Measurements from ENCODE around the gene C3orf70. TPM values are rescaled to one million over a fixed set of nuclear protein-coding genes. Genes with fewer than 3 reads are reported as not detected.

The C3orf70 gene
- total and polyA plus RNA-seq, 2 of the 8 experiments (the other 6 are each of a cell fraction or from before 2014, with no cell fraction given): 1.7 to 2.0 TPM

GRCh38 chr3:185120126-185120525 is 32.7 kb downstream of the C3orf70 start:
- Histone ChIP-seq H3K79me2 (ENCODE audit: control insufficient read depth in 1 of 2, insufficient read depth in 2 of 2, low read length in 2 of 2) (no peaks in the 10 kb centered on the region), H3K4ac (replicated peaks; ENCODE audit: insufficient read length, low read depth, low read length) (no peak overlapping the region), H3K4me1 (replicated peaks in 1 of 4; ENCODE audit: control insufficient read depth in 3 of 4, insufficient read depth in 4 of 4, low read length in 3 of 4) (no peaks in the 10 kb centered on the region), H3K56ac (replicated peaks; ENCODE audit: insufficient read length, low read depth, low read length) (no peak overlapping the region), H2BK120ac (replicated peaks; ENCODE audit: low read depth, low read length) (no peak overlapping the region), H2BK15ac (ENCODE audit: low read length) (no peak overlapping the region), H3K9ac (replicated peaks in 1 of 4; ENCODE audit: extremely low read depth in 1 of 4, low read depth in 3 of 4, low read length in 3 of 4) (no peak overlapping the region), H3K4me2 (ENCODE audit: insufficient read depth in 1 of 2, low read depth in 2 of 2, low read length in 2 of 2) (no peak overlapping the region), H2AK5ac (ENCODE audit: low read depth, low read length) (no peak overlapping the region), H3K4me3 (ENCODE audit: extremely low read depth in 1 of 4, insufficient read depth in 2 of 4, low read depth in 3 of 4, low read length in 4 of 4) (no peak overlapping the region), H4K20me1 (replicated peaks in 1 of 2; ENCODE audit: control insufficient read depth in 1 of 2, insufficient read depth in 2 of 2, low read length in 2 of 2) (no peaks in the 10 kb centered on the region), H2AFZ (ENCODE audit: low read length) (no peak overlapping the region), H3K27ac (ENCODE audit: low read depth, low read length) (no peak overlapping the region), H3K23ac (ENCODE audit: insufficient read length) (no peak overlapping the region), H3K27me3 (replicated peaks in 1 of 4; ENCODE audit: control insufficient read depth in 3 of 4, extremely low read depth in 1 of 4, insufficient read depth in 3 of 4, low read length in 3 of 4) (no peaks in the 10 kb centered on the region), H2BK20ac (ENCODE audit: low read length) (no peak overlapping the region), H3K9me3 (ENCODE audit: insufficient read depth in 2 of 2, low read depth in 1 of 2, low read length in 1 of 2) (no peaks in the 10 kb centered on the region), H3K18ac (ENCODE audit: extremely low read depth, low read length) (no peak overlapping the region), H2BK5ac (ENCODE audit: low read depth, low read length) (no peak overlapping the region), H3K23me2 (ENCODE audit: low read depth, low read length) (no peaks in the 10 kb centered on the region), H2BK12ac (ENCODE audit: low read depth, low read length) (no peak overlapping the region), H3K79me1 (ENCODE audit: low read depth, low read length) (no peaks in the 10 kb centered on the region), H4K8ac (ENCODE audit: extremely low read depth, insufficient read depth, low read length) (no peak overlapping the region), H4K91ac (replicated peaks; ENCODE audit: insufficient read length, low read length) (no peak overlapping the region), H3K36me3 (ENCODE audit: control insufficient read depth in 2 of 4, insufficient read depth in 4 of 4, low read length in 3 of 4) (no peaks in the 10 kb centered on the region), H3K14ac (ENCODE audit: insufficient read length) (no peak overlapping the region), H4K5ac (ENCODE audit: insufficient read length, low read depth, low read length) (no peak overlapping the region)
- FAIRE-seq (no peak), DNase-seq (ENCODE audit: low read depth in 1 of 2, low spot score in 2 of 2) (no peak)
- ChIA-PET POLR2A (ENCODE audit: partially characterized antibody) (no interaction called here), CTCF (ENCODE audit: partially characterized antibody) (no interaction called here)
- TF ChIP-seq E2F6 (IDR thresholded peaks at IDR 0.05) (no peak), RFX5 (IDR thresholded peaks at IDR 0.05; ENCODE audit: borderline replicate concordance, low read depth, low read length) (no peak), BCL11A (IDR thresholded peaks at IDR 0.05; ENCODE audit: low read depth in 2 of 2, low read length in 2 of 2) (no peak), BRCA1 (IDR thresholded peaks at IDR 0.05; ENCODE audit: low read depth, low read length) (no peak)
- 85% methylated on average over 3 of the region's 3 CpGs; no CpG with 5 or more reads in 1 of the 2 experiments for WGBS, 2 experiments (ENCODE audit: extremely low coverage in 1 of 2, insufficient coverage in 1 of 2, insufficient read length in 1 of 2, insufficient replicate concordance in 2 of 2, low coverage in 1 of 2, low lambda C conversion rate in 2 of 2, missing lambda C conversion rate in 1 of 2)
